NCI-H345 treated with DMSO at 0.1 percent for 48 hours (cell line): ENCODE data around the gene ATF6B.
"Not testable (repeated sequence)": the region's sequence is repeated elsewhere in the genome, so short reads cannot be mapped to it uniquely, and the experiment has no call there.

Experiments used
- DNase-seq: peaks from one replicate; lab custom pipeline; 2025; ENCODE audit not compliant: unreplicated experiment; lab: John Stamatoyannopoulos, UW

The ATF6B gene

GRCh38 chr6:32154514-32155161, 26.6 kb upstream of the ATF6B start:
- DNase-seq, result peak; percentile 44

GRCh38 chr6:32153564-32154513, 25.8 kb upstream of the ATF6B start, which contains the start of gene PPT2:
Gene PPT2, plus strand, starts transcription at chr6:32154141. Its CDS starts 454 bp downstream, at chr6:32154595.
- peak; percentile 63 for DNase-seq

- DNase-seq, result no peak
Observed at GRCh38 chr6:32152769-32153563, 24.9 kb upstream of the ATF6B start.

- no peak for DNase-seq
Observed at GRCh38 chr6:32151863-32152768, 24.1 kb upstream of the ATF6B start, which contains the start of gene PRRT1. Gene PRRT1, minus strand, starts transcription at chr6:32151939. Its CDS starts 112 bp downstream, at chr6:32151827.

GRCh38 chr6:32151181-32151862, 23.3 kb upstream of the ATF6B start:
- DNase-seq, result no peak

- DNase-seq, result no peak
Observed at GRCh38 chr6:32149932-32150870, 22.2 kb upstream of the ATF6B start.

- no peak for DNase-seq
Observed at GRCh38 chr6:32149092-32149755, 21.2 kb upstream of the ATF6B start.

GRCh38 chr6:32148289-32149091, 20.4 kb upstream of the ATF6B start:
- no peak for DNase-seq

- DNase-seq, result no peak
Observed at GRCh38 chr6:32147401-32148132, 19.5 kb upstream of the ATF6B start.

GRCh38 chr6:32146687-32147086, 18.6 kb upstream of the ATF6B start:
- DNase-seq, result no peak

- DNase-seq, result no peak
Observed at GRCh38 chr6:32146287-32146686, 18.2 kb upstream of the ATF6B start.

- DNase-seq, result not testable (repeated sequence)
Observed at GRCh38 chr6:32144238-32144637, 16.2 kb upstream of the ATF6B start.

GRCh38 chr6:32140420-32141046, 12.5 kb upstream of the ATF6B start:
- DNase-seq, result no peak

- DNase-seq, result no peak
Observed at GRCh38 chr6:32139590-32139989, 11.5 kb upstream of the ATF6B start.

GRCh38 chr6:32137454-32137853, 9.4 kb upstream of the ATF6B start:
- no peak for DNase-seq

- no peak for DNase-seq
Observed at GRCh38 chr6:32133786-32134185, 5.7 kb upstream of the ATF6B start.
